ENCODE results near the gene EPN1. TPM values are rescaled to one million over a fixed set of nuclear protein-coding genes. Genes with fewer than 3 reads are reported as not detected.

EPN1 gene
- total and polyA plus RNA-seq, 2 of the 8 experiments (the other 6 are each of a cell fraction or from before 2014, with no cell fraction given), result 49.6 to 200 TPM

DNA sequence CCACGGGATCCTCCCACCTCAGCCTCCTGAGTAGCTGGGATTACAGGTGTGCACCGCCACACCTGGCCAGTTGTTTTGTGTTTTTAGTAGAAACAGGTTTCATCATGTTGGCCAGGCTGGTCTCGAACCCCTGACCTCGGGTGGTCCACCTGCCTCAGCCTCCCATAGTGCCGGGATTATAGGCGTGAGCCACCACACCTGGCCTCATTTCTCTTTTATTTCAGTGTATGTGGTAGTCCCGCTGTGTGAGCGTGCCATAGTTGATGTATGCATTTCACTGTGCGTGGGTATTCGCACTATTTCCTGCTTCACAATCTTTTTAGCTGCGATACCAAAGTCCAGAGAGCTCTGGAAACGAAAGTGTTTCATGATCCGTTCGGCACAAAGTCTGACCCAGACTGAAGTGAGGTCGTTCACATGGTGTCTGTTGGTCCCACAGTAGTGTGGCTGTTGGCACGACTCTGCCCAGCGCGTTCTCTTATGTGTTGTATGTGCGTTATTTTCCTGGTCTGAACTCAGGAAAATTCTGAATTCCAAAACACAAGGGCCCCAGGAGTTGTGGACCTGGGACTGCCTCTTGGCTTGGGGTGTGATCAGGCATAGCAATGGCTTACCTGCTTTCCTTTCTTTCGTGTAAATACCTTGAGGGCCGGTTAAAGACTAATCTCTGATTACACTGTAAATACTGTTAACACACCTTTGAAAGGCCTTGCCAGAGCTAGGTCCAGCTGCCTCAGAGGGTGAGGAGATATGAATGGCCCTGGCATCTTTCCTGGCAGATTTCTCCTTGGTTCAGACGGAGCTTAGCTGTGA is 8.6 kb downstream of the EPN1 start:
- Histone ChIP-seq H4K91ac (replicated peaks; ENCODE audit: insufficient read length, low read length) (no peak overlapping the region), H3K4me3 (ENCODE audit: extremely low read depth in 1 of 4, insufficient read depth in 2 of 4, low read depth in 3 of 4, low read length in 4 of 4) (no peak overlapping the region), H3K4me2 (ENCODE audit: insufficient read depth in 1 of 2, low read depth in 2 of 2, low read length in 2 of 2) (no peak overlapping the region), H3K18ac (ENCODE audit: extremely low read depth, low read length) (no peak overlapping the region), H3K4me1 (replicated peaks in 1 of 4; ENCODE audit: control insufficient read depth in 3 of 4, insufficient read depth in 4 of 4, low read length in 3 of 4) (no peaks in the 10 kb centered on the region), H3K4ac (replicated peaks; ENCODE audit: insufficient read length, low read depth, low read length) (no peak overlapping the region), H2BK20ac (ENCODE audit: low read length) (no peak overlapping the region), H2BK120ac (replicated peaks; ENCODE audit: low read depth, low read length) (no peak overlapping the region), H4K5ac (ENCODE audit: insufficient read length, low read depth, low read length) (no peak overlapping the region), H3K56ac (replicated peaks; ENCODE audit: insufficient read length, low read depth, low read length) (no peak overlapping the region), H3K23me2 (ENCODE audit: low read depth, low read length) (no peaks in the 10 kb centered on the region), H2AFZ (ENCODE audit: low read length) (no peak overlapping the region), H3K27me3 (replicated peaks in 1 of 4; ENCODE audit: control insufficient read depth in 3 of 4, extremely low read depth in 1 of 4, insufficient read depth in 3 of 4, low read length in 3 of 4) (no peaks in the 10 kb centered on the region; a peak in 1 of 7 replicates), H2BK15ac (ENCODE audit: low read length) (no peak overlapping the region), H2AK5ac (ENCODE audit: low read depth, low read length) (no peak overlapping the region), H3K79me1 (ENCODE audit: low read depth, low read length) (peaks cover 21% of the 10 kb centered on the region), H2BK12ac (ENCODE audit: low read depth, low read length) (no peak overlapping the region), H3K9ac (replicated peaks in 1 of 4; ENCODE audit: extremely low read depth in 1 of 4, low read depth in 3 of 4, low read length in 3 of 4) (0 out of 7 replicates have a peak overlapping the region, but pooled peaks of 1 of the 4 experiments have one; percentile 32), H3K14ac (ENCODE audit: insufficient read length) (no peak overlapping the region), H3K9me3 (ENCODE audit: insufficient read depth in 2 of 2, low read depth in 1 of 2, low read length in 1 of 2) (no peaks in the 10 kb centered on the region), H3K27ac (ENCODE audit: low read depth, low read length) (no peak overlapping the region), H3K23ac (ENCODE audit: insufficient read length) (no peak overlapping the region), H2BK5ac (ENCODE audit: low read depth, low read length) (no peak overlapping the region), H3K36me3 (ENCODE audit: control insufficient read depth in 2 of 4, insufficient read depth in 4 of 4, low read length in 3 of 4) (peaks cover 7 to 28% (median 23%) of the 10 kb centered on the region in 4 experiments; a peak in 7 of 8 replicates), H4K20me1 (replicated peaks in 1 of 2; ENCODE audit: control insufficient read depth in 1 of 2, insufficient read depth in 2 of 2, low read length in 2 of 2) (peaks cover 8 to 36% of the 10 kb centered on the region in 2 experiments), H4K8ac (ENCODE audit: extremely low read depth, insufficient read depth, low read length) (no peak overlapping the region), H3K79me2 (ENCODE audit: control insufficient read depth in 1 of 2, insufficient read depth in 2 of 2, low read length in 2 of 2) (peaks cover 0 to 46% of the 10 kb centered on the region in 2 experiments; a peak in 2 of 4 replicates)
- no peak for DNase-seq (ENCODE audit: low read depth in 1 of 2, low spot score in 2 of 2)
- no peak for FAIRE-seq
- CTCF ChIA-PET (ENCODE audit: partially characterized antibody), result interaction anchor here (0.6 to 1.7 kb wide), 4 partner anchors 15 to 575 kb away, joined by 3 to 4 read pairs (median 4); no protein-coding TSS in a partner anchor
- POLR2A ChIA-PET (ENCODE audit: partially characterized antibody), result interaction anchor here (1.1 to 1.9 kb wide), 5 partner anchors 8 to 36 kb away, joined by 3 to 5 read pairs (median 4); no protein-coding TSS in a partner anchor
- WGBS, 2 experiments (ENCODE audit: extremely low coverage in 1 of 2, insufficient coverage in 1 of 2, insufficient read length in 1 of 2, insufficient replicate concordance in 2 of 2, low coverage in 1 of 2, low lambda C conversion rate in 2 of 2, missing lambda C conversion rate in 1 of 2), result 89% methylated on average over 22 of the region's 22 CpGs; no CpG with 5 or more reads in 1 of the 2 experiments
- TF ChIP-seq CREB1 (IDR thresholded peaks at IDR 0.05), result no peak
- no peak for TF ChIP-seq SP4 (IDR thresholded peaks at IDR 0.05; ENCODE audit: low read length)
- TF ChIP-seq, protein P1, sequence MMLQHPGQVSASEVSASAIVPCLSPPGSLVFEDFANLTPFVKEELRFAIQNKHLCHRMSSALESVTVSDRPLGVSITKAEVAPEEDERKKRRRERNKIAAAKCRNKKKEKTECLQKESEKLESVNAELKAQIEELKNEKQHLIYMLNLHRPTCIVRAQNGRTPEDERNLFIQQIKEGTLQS (IDR thresholded peaks at IDR 0.05; ENCODE audit: insufficient read depth, low read depth, low read length), result no peak
- TF ChIP-seq EGR1 (IDR thresholded peaks at IDR 0.05; ENCODE audit: borderline replicate concordance, low read depth, low read length), result no peak
- no peak for TF ChIP-seq SAP30 (IDR thresholded peaks at IDR 0.05; ENCODE audit: insufficient read depth, insufficient replicate concordance, low read length)
- no peak for TF ChIP-seq NRF1 (IDR thresholded peaks at IDR 0.05; ENCODE audit: low read depth, low read length)
- no peak for TF ChIP-seq FOSL1 (IDR thresholded peaks at IDR 0.05; ENCODE audit: insufficient read depth, low read depth, low read length)
- TF ChIP-seq HDAC6 (IDR thresholded peaks at IDR 0.05; ENCODE audit: low read depth, low read length), result no peak
- TF ChIP-seq, protein P2, sequence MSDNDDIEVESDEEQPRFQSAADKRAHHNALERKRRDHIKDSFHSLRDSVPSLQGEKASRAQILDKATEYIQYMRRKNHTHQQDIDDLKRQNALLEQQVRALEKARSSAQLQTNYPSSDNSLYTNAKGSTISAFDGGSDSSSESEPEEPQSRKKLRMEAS (IDR thresholded peaks at IDR 0.05), result no peak
- no peak for TF ChIP-seq NANOG (IDR thresholded peaks at IDR 0.05; ENCODE audit: insufficient read depth, low read depth, low read length, poor library complexity, severe bottlenecking)

All from H1 (cell line).